ENCODE data around the gene ACP4. TPM values are rescaled to one million over a fixed set of nuclear protein-coding genes. Genes with fewer than 3 reads are reported as not detected.
"Not testable (repeated sequence)": the region's sequence is repeated elsewhere in the genome, so short reads cannot be mapped to it uniquely, and the experiment has no call there.

The ACP4 gene, protein sequence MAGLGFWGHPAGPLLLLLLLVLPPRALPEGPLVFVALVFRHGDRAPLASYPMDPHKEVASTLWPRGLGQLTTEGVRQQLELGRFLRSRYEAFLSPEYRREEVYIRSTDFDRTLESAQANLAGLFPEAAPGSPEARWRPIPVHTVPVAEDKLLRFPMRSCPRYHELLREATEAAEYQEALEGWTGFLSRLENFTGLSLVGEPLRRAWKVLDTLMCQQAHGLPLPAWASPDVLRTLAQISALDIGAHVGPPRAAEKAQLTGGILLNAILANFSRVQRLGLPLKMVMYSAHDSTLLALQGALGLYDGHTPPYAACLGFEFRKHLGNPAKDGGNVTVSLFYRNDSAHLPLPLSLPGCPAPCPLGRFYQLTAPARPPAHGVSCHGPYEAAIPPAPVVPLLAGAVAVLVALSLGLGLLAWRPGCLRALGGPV
- total RNA-seq = not detected

DNA sequence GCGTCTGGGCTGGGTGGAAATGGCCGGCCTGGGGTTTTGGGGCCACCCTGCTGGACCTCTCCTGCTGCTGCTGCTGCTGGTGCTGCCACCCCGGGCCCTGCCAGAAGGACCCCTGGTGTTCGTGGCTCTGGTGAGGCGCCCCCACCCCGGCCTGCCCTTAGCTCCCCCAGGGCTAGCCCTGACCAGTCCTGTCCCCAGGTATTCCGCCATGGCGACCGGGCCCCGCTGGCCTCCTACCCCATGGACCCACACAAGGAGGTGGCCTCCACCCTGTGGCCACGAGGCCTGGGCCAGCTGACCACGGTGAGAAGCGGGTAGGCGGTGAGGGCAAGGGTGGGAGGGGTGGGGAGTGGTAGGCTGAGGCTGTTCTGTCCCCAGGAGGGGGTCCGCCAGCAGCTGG is at the start of gene ACP4:
Gene ACP4 (plus strand): TSS at position 20 of the 400 bp plus-strand sequence. CDS start 0 bp downstream, at position 20.
- peaks cover 6% of the 10 kb centered on the region for H3K4me1 Mint-ChIP-seq (ENCODE audit: low read depth)
- no peak within 1 kb of the TSS for H3K27ac Mint-ChIP-seq
- no peaks in the 10 kb centered on the region for H3K9me3 Mint-ChIP-seq

DNA sequence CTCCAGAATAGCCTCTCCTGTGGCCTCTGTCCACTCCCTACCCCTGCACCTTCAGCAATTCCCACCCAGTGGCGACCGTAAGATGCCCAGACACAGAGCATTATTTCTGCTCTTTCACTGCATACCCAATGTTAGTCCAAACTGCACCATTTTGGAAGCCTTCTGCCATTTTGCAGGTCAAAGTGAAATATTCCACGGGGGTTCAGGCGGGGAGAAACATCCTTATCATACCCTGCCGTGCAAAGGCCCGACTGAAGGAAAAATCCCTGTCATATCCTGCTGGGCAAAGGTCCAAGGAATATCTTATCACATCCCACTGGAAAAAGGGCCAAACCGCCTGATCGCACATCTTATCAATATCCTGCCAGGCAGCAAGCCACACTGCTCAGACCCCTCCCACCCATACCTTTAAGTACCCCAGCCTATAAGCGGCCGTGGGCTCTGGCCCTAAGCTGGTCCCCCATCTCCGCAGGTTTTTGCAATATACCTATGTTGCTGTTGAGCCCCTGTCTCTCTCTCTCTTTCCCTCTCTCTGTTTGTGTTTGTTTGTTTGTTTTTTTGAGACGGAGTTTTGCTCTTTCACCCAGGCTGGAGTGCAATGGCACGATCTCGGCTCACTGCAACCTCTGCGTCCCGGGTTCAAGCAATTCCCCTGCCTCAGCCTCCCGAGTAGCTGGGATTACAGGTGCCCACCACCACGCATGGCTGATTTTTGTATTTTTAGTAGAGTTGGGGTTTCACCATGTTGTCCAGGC is 48.9 kb upstream of the ACP4 start:
- CTCF ChIA-PET = no interaction called here
- no peaks in the 10 kb centered on the region for H3K4me1 Mint-ChIP-seq (ENCODE audit: low read depth)
- H3K27ac Mint-ChIP-seq = no peak overlapping the region
- H3K9me3 Mint-ChIP-seq = no peaks in the 10 kb centered on the region
- H3K4me3 Mint-ChIP-seq = no peak overlapping the region
- peaks cover 31% of the 10 kb centered on the region for H3K27me3 Mint-ChIP-seq (ENCODE audit: low read depth)
- intact Hi-C loops (cut with micrococcal nuclease) = no loop called here
- H3K36me3 Mint-ChIP-seq (ENCODE audit: low read depth) = no peaks in the 10 kb centered on the region
- DNase-seq = no peak

More for the DNA sequence above, at the start of gene ACP4:
- intact Hi-C loops (cut with micrococcal nuclease) = no loop called here
- DNase-seq = no peak
- H3K4me3 Mint-ChIP-seq = no peak within 1 kb of the TSS
- no peaks in the 10 kb centered on the region for H3K27me3 Mint-ChIP-seq (ENCODE audit: low read depth)
- CTCF ChIA-PET = no interaction called here
- H3K36me3 Mint-ChIP-seq (ENCODE audit: low read depth) = no peaks in the 10 kb centered on the region

DNA sequence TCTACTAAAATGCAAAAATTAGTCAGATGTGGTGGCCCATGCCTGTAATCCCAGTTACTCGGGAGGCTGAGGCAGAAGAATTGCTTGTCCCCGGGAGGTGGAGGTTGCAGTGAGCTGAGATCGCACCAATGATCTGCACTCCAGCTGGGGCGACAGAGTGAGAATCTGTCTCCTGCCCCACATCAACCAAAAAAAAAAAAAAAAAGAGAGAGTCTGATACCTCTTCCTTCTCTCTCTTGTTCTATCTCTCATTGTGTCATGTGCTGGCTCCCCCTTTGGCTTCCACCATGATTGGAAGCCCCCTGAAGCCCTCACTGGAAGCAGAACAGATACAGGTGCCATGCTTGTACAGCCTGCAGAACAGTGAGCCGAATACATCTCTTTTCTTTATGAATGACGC is 46.7 kb upstream of the ACP4 start:
- H3K27me3 Mint-ChIP-seq (ENCODE audit: low read depth) = peaks cover 27% of the 10 kb centered on the region
- H3K9me3 Mint-ChIP-seq = no peaks in the 10 kb centered on the region
- DNase-seq = no peak
- CTCF ChIA-PET = no interaction called here
- intact Hi-C loops (cut with micrococcal nuclease) = no loop called here
- H3K4me3 Mint-ChIP-seq = no peak overlapping the region
- H3K4me1 Mint-ChIP-seq (ENCODE audit: low read depth) = no peaks in the 10 kb centered on the region
- no peaks in the 10 kb centered on the region for H3K36me3 Mint-ChIP-seq (ENCODE audit: low read depth)
- no peak overlapping the region for H3K27ac Mint-ChIP-seq

DNA sequence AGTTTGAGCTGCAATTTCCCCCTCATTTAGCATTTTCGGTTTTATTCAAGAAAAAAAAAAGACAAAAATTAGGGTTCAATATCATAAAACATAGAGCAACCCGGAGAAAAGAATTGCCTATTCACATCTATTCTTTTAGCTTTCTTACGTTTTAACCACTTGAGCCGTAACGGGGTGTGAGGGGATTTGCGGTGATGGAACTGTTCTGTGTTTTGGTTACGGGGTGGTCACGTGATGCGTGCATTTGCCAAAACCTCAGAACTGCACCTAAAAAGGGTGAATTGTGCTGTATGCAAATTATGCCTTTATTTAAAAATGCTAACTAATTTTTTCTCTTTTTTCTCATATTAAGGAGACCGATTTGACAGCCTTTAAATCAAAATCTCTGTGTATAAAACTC is 45.0 kb upstream of the ACP4 start:
- Mint-ChIP-seq H3K9me3 (no peaks in the 10 kb centered on the region), H3K27me3 (ENCODE audit: low read depth) (peaks cover 22% of the 10 kb centered on the region), H3K4me1 (ENCODE audit: low read depth) (no peaks in the 10 kb centered on the region), H3K4me3 (no peak overlapping the region), H3K27ac (no peak overlapping the region), H3K36me3 (ENCODE audit: low read depth) (no peaks in the 10 kb centered on the region)
- DNase-seq = no peak
- intact Hi-C loops (cut with micrococcal nuclease) = no loop called here
- CTCF ChIA-PET = no interaction called here

DNA sequence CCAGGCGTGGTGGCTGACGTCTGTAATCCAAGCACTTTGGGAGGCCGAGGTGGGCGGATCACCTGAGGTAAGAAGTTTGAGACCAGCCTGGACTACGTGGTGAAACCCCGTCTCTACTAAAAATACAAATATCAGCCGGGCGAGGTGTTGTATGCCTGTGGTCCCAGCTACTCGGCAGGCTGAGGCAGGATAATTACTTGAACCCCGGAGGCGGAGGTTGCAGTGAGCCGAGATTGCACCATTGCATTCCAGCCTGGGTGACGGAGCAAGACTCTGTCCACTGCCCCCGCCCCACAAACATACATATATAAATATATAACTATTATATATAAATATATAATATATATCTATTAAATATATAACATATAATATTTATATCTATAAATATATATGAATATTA is 43.1 kb upstream of the ACP4 start:
- H3K4me3 Mint-ChIP-seq; CTCF ChIA-PET; H3K36me3 Mint-ChIP-seq (ENCODE audit: low read depth): not testable (repeated sequence)

DNA sequence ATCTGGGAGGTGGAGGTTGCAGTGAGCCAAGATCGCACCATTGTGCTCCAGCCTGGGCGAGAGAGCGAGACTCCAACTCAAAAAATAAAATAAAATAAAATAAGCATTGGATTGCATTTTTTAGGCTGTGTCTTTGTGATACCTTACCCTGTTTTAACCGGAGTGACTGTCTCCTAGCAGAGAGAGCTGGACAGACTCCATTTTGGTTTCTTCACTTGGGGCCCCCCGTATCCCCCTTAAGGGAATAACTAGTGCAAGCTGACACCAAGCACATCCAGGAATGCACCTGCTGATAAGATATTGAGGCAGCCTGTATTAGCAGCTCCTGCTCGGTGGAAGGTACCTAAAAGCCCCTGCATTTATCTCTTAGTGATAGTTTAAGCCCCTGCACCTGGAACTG is 40.7 kb upstream of the ACP4 start:
- Mint-ChIP-seq H3K36me3 (ENCODE audit: low read depth) (no peaks in the 10 kb centered on the region), H3K27me3 (ENCODE audit: low read depth) (peaks cover 15% of the 10 kb centered on the region), H3K9me3 (no peaks in the 10 kb centered on the region), H3K27ac (no peak overlapping the region), H3K4me1 (ENCODE audit: low read depth) (no peaks in the 10 kb centered on the region), H3K4me3 (no peak overlapping the region)
- intact Hi-C loops (cut with micrococcal nuclease) = no loop called here
- CTCF ChIA-PET = no interaction called here
- DNase-seq = no peak

More for the DNA sequence above, 43.1 kb upstream of the ACP4 start:
- intact Hi-C loops (cut with micrococcal nuclease); DNase-seq; H3K9me3 Mint-ChIP-seq; H3K4me1 Mint-ChIP-seq (ENCODE audit: low read depth); H3K27ac Mint-ChIP-seq: not testable (repeated sequence)
- H3K27me3 Mint-ChIP-seq (ENCODE audit: low read depth) = peaks cover 16% of the 10 kb centered on the region

DNA sequence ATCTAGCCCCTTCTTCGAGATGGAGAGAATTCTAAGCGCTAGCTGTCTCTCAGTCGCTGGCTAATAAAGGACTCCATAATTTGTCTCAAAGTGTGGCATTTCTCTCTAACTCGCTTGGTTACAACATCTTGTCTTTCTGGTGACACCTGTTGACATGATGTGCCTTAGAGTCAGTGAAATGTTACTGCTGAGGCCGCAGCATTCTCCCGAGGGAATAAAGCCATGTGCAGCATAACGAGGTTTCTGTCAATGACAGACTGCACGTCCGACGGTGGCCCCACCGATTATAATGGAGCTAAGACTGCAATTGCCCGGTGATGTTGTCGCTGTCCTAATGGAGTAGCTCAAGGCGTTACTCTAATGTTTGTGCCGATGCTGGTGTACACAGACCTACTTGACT is 40.2 kb upstream of the ACP4 start:
- Mint-ChIP-seq H3K4me1 (ENCODE audit: low read depth) (no peaks in the 10 kb centered on the region), H3K27ac (no peak overlapping the region), H3K4me3 (no peak overlapping the region), H3K36me3 (ENCODE audit: low read depth) (no peaks in the 10 kb centered on the region), H3K9me3 (no peaks in the 10 kb centered on the region), H3K27me3 (ENCODE audit: low read depth) (peaks cover 19% of the 10 kb centered on the region)
- CTCF ChIA-PET = no interaction called here
- intact Hi-C loops (cut with micrococcal nuclease) = no loop called here
- DNase-seq = no peak

DNA sequence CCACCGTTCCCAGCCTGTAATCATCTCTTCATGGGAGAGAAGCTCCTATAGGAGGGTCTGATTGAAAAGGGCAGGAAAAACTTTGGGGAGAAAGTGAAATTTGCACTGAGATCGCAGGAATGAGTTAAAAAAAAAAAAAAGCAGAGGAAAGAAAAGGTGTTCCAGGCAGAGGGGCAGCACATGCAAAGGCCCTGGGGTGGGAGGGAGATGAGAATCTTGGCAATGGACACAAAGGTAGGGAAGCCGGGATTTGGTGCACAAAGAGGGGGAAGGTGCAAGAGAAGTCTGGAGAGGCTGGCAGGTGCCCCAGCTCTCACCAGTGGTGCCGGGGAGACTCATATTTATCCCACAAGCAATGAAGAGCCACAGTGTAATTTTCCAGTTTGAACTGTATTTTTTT is 36.3 kb upstream of the ACP4 start:
- CTCF ChIA-PET = no interaction called here
- no peak for DNase-seq
- Mint-ChIP-seq H3K27ac (no peak overlapping the region), H3K36me3 (ENCODE audit: low read depth) (no peaks in the 10 kb centered on the region), H3K9me3 (no peaks in the 10 kb centered on the region), H3K4me1 (ENCODE audit: low read depth) (no peaks in the 10 kb centered on the region), H3K27me3 (ENCODE audit: low read depth) (peaks cover 18% of the 10 kb centered on the region), H3K4me3 (no peak overlapping the region)
- intact Hi-C loops (cut with micrococcal nuclease) = no loop called here

DNA sequence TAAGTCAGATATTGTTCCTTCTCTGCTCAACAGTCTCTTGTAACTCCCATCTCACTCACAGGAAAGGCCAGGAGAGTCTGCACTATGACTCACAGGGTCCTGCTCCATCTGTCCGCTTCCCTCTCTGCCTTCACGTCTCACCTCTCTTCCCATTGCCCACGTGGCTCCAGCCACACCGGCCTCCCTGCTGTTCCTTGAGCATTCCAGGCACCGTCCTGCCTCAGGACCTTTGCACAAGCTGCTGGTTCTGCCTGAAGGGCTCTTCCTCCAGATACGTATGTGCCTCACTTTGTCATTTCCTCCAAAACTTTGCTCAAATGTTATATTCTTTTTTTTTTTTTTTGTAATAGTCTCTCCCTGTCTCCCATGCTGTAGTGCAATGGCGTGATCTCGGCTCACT is 34.0 kb upstream of the ACP4 start:
- H3K36me3 Mint-ChIP-seq (ENCODE audit: low read depth); H3K4me1 Mint-ChIP-seq (ENCODE audit: low read depth); H3K27me3 Mint-ChIP-seq (ENCODE audit: low read depth); H3K9me3 Mint-ChIP-seq; H3K4me3 Mint-ChIP-seq; H3K27ac Mint-ChIP-seq; intact Hi-C loops (cut with micrococcal nuclease); DNase-seq: not testable (repeated sequence)
- CTCF ChIA-PET = interaction anchor here (1.2 kb wide), 1 partner anchor 28 kb away, joined by 4 read pairs; no protein-coding TSS in a partner anchor

DNA sequence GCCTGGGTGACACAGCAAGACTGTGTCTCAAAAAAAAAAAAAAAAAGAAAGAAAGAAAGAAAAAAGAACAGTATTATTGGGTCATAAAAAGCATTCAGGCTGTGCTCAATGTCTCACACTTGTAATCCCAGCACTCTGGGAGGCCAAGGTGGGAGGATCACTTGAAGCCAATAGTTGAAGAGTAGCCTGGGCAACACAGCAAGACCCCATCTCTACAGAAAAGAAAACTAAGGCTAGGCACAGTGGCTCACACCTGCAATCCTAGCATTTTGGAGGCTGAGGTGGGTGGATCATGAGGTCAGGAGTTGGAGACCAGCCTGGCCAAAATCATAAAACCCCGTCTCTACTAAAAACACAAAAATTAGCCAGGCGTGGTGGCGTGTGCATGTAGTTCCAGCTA is 32.6 kb upstream of the ACP4 start:
- H3K36me3 Mint-ChIP-seq (ENCODE audit: low read depth); intact Hi-C loops (cut with micrococcal nuclease); H3K4me3 Mint-ChIP-seq; H3K27ac Mint-ChIP-seq; H3K4me1 Mint-ChIP-seq (ENCODE audit: low read depth); H3K27me3 Mint-ChIP-seq (ENCODE audit: low read depth); DNase-seq; CTCF ChIA-PET; H3K9me3 Mint-ChIP-seq: not testable (repeated sequence)

DNA sequence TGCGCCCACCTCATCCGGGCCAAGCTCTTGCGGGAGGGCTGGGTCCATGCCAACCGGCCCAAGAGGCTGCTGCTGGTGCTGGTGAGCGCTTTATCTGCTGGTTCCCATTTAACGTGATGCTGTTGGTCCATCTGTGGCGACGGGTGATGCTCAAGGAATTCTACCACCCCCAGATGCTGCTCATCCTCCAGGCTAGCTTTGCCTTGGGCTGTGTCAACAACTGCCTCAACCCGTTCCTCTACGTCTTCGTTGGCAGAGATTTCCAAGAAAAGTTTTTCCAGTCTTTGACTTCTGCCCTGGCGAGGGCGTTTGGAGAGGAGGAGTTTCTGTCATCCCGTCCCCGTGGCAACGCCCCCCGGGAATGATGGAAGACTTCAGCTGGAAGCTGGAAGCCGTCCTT is 31.1 kb upstream of the ACP4 start:
- H3K9me3 Mint-ChIP-seq; intact Hi-C loops (cut with micrococcal nuclease); H3K4me1 Mint-ChIP-seq (ENCODE audit: low read depth); H3K4me3 Mint-ChIP-seq; H3K27ac Mint-ChIP-seq; H3K27me3 Mint-ChIP-seq (ENCODE audit: low read depth); H3K36me3 Mint-ChIP-seq (ENCODE audit: low read depth); DNase-seq: not testable (repeated sequence)
- CTCF ChIA-PET = interaction anchor here (1.6 kb wide), 1 partner anchor 34 kb away, joined by 4 read pairs; no protein-coding TSS in a partner anchor

DNA sequence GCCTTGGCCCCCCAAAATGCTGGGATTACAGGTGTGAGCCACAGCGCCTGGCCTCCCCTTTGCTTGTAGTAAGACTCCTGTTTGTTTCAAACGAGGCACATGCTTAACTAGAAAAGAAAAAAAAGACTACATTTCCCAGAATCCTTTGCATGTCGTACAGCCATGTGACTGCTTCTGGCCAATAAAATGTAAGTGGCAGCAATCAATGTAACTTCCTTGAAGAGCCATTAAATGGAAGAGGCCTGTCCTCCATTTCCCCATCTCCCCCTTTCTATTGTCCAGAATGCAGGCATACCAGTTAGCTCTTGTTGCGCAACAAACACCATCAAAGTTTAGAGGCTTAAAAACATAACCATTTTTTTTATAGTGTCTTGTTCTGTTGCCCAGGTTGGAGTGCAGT is 30.3 kb upstream of the ACP4 start:
- intact Hi-C loops (cut with micrococcal nuclease) = no loop called here
- no peak overlapping the region for H3K4me3 Mint-ChIP-seq
- no peaks in the 10 kb centered on the region for H3K36me3 Mint-ChIP-seq (ENCODE audit: low read depth)
- peaks cover 6% of the 10 kb centered on the region for H3K27me3 Mint-ChIP-seq (ENCODE audit: low read depth)
- no peaks in the 10 kb centered on the region for H3K4me1 Mint-ChIP-seq (ENCODE audit: low read depth)
- no peak for DNase-seq
- H3K27ac Mint-ChIP-seq = no peak overlapping the region
- CTCF ChIA-PET = interaction anchor here (0.6 to 1.6 kb wide), 2 partner anchors 35 to 679 kb away, joined by 3 to 4 read pairs; no protein-coding TSS in a partner anchor
- H3K9me3 Mint-ChIP-seq = no peaks in the 10 kb centered on the region

DNA sequence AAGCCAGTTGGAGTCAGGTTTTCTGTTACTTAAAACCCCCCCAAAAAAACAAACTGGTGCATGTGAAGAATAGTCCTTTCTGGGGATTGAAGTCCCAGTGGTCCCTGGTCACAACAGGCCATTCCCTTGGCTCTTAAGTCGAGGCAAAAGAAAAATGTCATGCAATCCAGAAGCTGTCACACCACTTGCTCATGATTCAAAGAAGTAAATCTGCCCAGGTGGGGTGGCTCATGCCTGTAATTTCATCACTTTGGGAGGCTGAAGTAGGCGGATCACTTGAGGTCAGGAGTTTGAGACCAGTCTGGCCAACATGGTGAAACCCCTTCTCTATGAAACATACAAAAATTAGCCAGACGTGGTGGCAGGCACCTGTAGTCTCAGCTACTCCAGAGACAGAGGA is 28.7 kb upstream of the ACP4 start:
- H3K27me3 Mint-ChIP-seq (ENCODE audit: low read depth) = peaks cover 11% of the 10 kb centered on the region
- H3K36me3 Mint-ChIP-seq (ENCODE audit: low read depth); DNase-seq; H3K4me1 Mint-ChIP-seq (ENCODE audit: low read depth); CTCF ChIA-PET; intact Hi-C loops (cut with micrococcal nuclease); H3K9me3 Mint-ChIP-seq; H3K4me3 Mint-ChIP-seq; H3K27ac Mint-ChIP-seq: not testable (repeated sequence)
